Muscle of arm (tissue), 12 donors: ENCODE results near the gene FGF22. TPM values are rescaled to one million over a fixed set of nuclear protein-coding genes. Genes with fewer than 3 reads are reported as not detected.
A peak's percentile ranks its signal among the peaks of the same experiment; 100 is the strongest.
"Not testable (repeated sequence)": the region's sequence is repeated elsewhere in the genome, so short reads cannot be mapped to it uniquely, and the experiment has no call there.

ENCODE experiments used
- DNase-seq: peaks from one replicate; pipeline ENCODE4 v3.0.0-alpha.2; 2013
- polyA plus RNA-seq, 12 donors: library from polyadenylated mRNA; unstranded; fragments of 120-200 nt; gene quantifications; one replicate each; pipeline ENCODE4 v1.2.1, GENCODE V29; 2013; ENCODE audit not compliant: insufficient read length in 12 of 12

FGF22 gene
- polyA plus RNA-seq, 12 donors, result 0.09 to 0.21 (median 0.16) TPM; not detected in 8

- not testable (repeated sequence) for DNase-seq
These were observed 34.4 kb upstream of the FGF22 start for GRCh38 chr19:605061-605971.

GRCh38 chr19:607301-608154 lies 32.2 kb upstream of the FGF22 start:
- no peak for DNase-seq

GRCh38 chr19:608155-609003 lies 31.3 kb upstream of the FGF22 start:
- no peak for DNase-seq

GRCh38 chr19:609004-609346 lies 30.7 kb upstream of the FGF22 start:
- no peak for DNase-seq

GRCh38 chr19:610071-610800 lies 29.4 kb upstream of the FGF22 start:
- no peak for DNase-seq

- peak; percentile 28 for DNase-seq
These were observed 28.7 kb upstream of the FGF22 start for GRCh38 chr19:610801-611480.

GRCh38 chr19:611481-611868 lies 28.2 kb upstream of the FGF22 start:
- DNase-seq, result no peak

GRCh38 chr19:612941-613340 lies 26.7 kb upstream of the FGF22 start:
- DNase-seq, result no peak

GRCh38 chr19:613732-614567 lies 25.7 kb upstream of the FGF22 start:
- no peak for DNase-seq

GRCh38 chr19:615619-616018 lies 24.1 kb upstream of the FGF22 start:
- DNase-seq, result no peak

- DNase-seq, result no peak
These were observed 23.5 kb upstream of the FGF22 start for GRCh38 chr19:616062-616700.

- DNase-seq, result no peak
These were observed 22.7 kb upstream of the FGF22 start for GRCh38 chr19:616747-617526.

- no peak for DNase-seq
These were observed 22.0 kb upstream of the FGF22 start for GRCh38 chr19:617551-618246.

- no peak for DNase-seq
These were observed 21.4 kb upstream of the FGF22 start for GRCh38 chr19:618247-618619.

- DNase-seq, result no peak
These were observed 20.9 kb upstream of the FGF22 start for GRCh38 chr19:618674-619285.

- no peak for DNase-seq
These were observed 20.2 kb upstream of the FGF22 start for GRCh38 chr19:619286-620002.
